IMR-90 (cell line): ENCODE results near the gene EXOC2. TPM values are rescaled to one million over a fixed set of nuclear protein-coding genes. Genes with fewer than 3 reads are reported as not detected.

Experiments
- ATAC-seq: fragments of 200-7000 bp; cut with Tn5 transposase; 2 replicates; pipeline ENCODE4 v1.9.1; 2020; ENCODE audit warnings: low read depth, mild to moderate bottlenecking, moderate library complexity
- BruUV-seq: library from RNA; stranded (reverse); fragments of 400-500 nt; replicated peaks from 2 replicates; lab custom pipeline; 2021; lab: Mats Ljungman, UMichigan
- CTCF ChIA-PET: fragments of 300-600 bp; formaldehyde crosslinking; extraction: SDS; loops from one replicate; lab custom pipeline; 2021; ENCODE audit warnings: antibody characterized with exemption; lab: Yijun Ruan, JAX
- POLR2A ChIA-PET: fragments of 300-600 bp; sonication (Branson Sonifier 250); formaldehyde crosslinking; loops from one replicate; lab custom pipeline; 2022; ENCODE audit warnings: antibody characterized with exemption; ENCODE audit not compliant: unreplicated experiment; lab: Charles Lee
- DNase-seq: peaks from one replicate; pipeline ENCODE4 v3.0.0; 2013
- H2AFZ ChIP-seq: replicated peaks from 2 replicates; pipeline ENCODE3; 2013; ENCODE audit warnings: low read length, mild to moderate bottlenecking; ENCODE audit not compliant: poor library complexity
- H2AK5ac ChIP-seq: 2 replicates; pipeline ENCODE4 v1.6.1; 2013; ENCODE audit warnings: low read depth, low read length, inconsistent platforms
- H2AK9ac ChIP-seq: replicated peaks from 2 replicates; pipeline ENCODE3; 2013; ENCODE audit warnings: mild to moderate bottlenecking, low read depth, low read length, moderate library complexity; ENCODE audit not compliant: poor library complexity
- H2BK120ac ChIP-seq: 2 replicates; pipeline ENCODE4 v1.6.1; 2013; ENCODE audit warnings: low read depth, low read length, inconsistent platforms
- H2BK15ac ChIP-seq: 3 replicates; pipeline ENCODE4 v1.6.1; 2013; ENCODE audit warnings: low read depth, low read length, inconsistent platforms
- H2BK20ac ChIP-seq: 2 replicates; pipeline ENCODE4 v1.6.1; 2013; ENCODE audit warnings: low read depth, mild to moderate bottlenecking, inconsistent platforms, low read length, moderate library complexity
- H2BK5ac ChIP-seq: 2 replicates; pipeline ENCODE4 v1.6.1; 2013; ENCODE audit warnings: mild to moderate bottlenecking, low read depth, low read length, inconsistent platforms; ENCODE audit not compliant: poor library complexity, severe bottlenecking
- H3K14ac ChIP-seq: replicated peaks from 2 replicates; pipeline ENCODE4 v1.6.1; 2013; ENCODE audit warnings: low read depth, low read length, inconsistent platforms
- H3K18ac ChIP-seq: 2 replicates; pipeline ENCODE4 v1.6.1; 2013; ENCODE audit warnings: low read depth, low read length, control low read depth
- H3K23ac ChIP-seq: 2 replicates; pipeline ENCODE4 v1.6.1; 2013; ENCODE audit warnings: low read depth, low read length, inconsistent platforms
- H3K27ac ChIP-seq: 2 replicates; pipeline ENCODE4 v1.5.1; 2013; ENCODE audit warnings: mild to moderate bottlenecking, control low read depth, low read length; ENCODE audit not compliant: insufficient read depth
- H3K27me3 ChIP-seq: 2 replicates; pipeline ENCODE4 v1.6.1; 2013; ENCODE audit warnings: low read length; ENCODE audit not compliant: control insufficient read depth, insufficient read depth
- H3K36me3 ChIP-seq: 2 replicates; pipeline ENCODE4 v1.6.1; 2013; ENCODE audit warnings: low read length, mixed read lengths; ENCODE audit not compliant: control insufficient read depth, insufficient read depth
- H3K4ac ChIP-seq: 2 replicates; pipeline ENCODE4 v1.6.1; 2013; ENCODE audit warnings: low read depth, low read length, inconsistent platforms
- H3K4me1 ChIP-seq: 2 replicates; pipeline ENCODE4 v1.6.1; 2013; ENCODE audit warnings: low read length, mixed read lengths; ENCODE audit not compliant: control insufficient read depth, insufficient read depth
- H3K4me2 ChIP-seq: 2 replicates; pipeline ENCODE4 v1.6.1; 2013; ENCODE audit warnings: low read depth, mild to moderate bottlenecking, control low read depth, low read length, moderate library complexity
- H3K4me3 ChIP-seq: 2 replicates; pipeline ENCODE4 v1.5.1; 2013; ENCODE audit warnings: low read depth, mild to moderate bottlenecking, control low read depth, low read length, moderate library complexity; ENCODE audit not compliant: insufficient read depth
- H3K56ac ChIP-seq: 2 replicates; pipeline ENCODE4 v1.6.1; 2013; ENCODE audit warnings: low read length, inconsistent platforms; ENCODE audit not compliant: insufficient read depth; ENCODE audit errors: extremely low read depth
- H3K79me1 ChIP-seq, 2 experiments: 2 replicates each; pipeline ENCODE4 v1.6.1; 2013; ENCODE audit warnings: low read length in 2 of 2, inconsistent platforms in 1 of 2, low read depth in 1 of 2
- H3K9ac ChIP-seq: 2 replicates; pipeline ENCODE4 v1.6.1; 2013; ENCODE audit warnings: low read depth, low read length, control low read depth
- H3K9me1 ChIP-seq: 2 replicates; pipeline ENCODE4 v1.6.1; 2013; ENCODE audit warnings: low read length, inconsistent platforms; ENCODE audit not compliant: insufficient read depth
- H3K9me3 ChIP-seq: 2 replicates; pipeline ENCODE4 v1.6.1; 2013; ENCODE audit warnings: low read length; ENCODE audit not compliant: control insufficient read depth, insufficient read depth
- H4K20me1 ChIP-seq: 2 replicates; pipeline ENCODE4 v1.6.1; 2013; ENCODE audit warnings: low read length, inconsistent platforms; ENCODE audit not compliant: insufficient read depth
- H4K5ac ChIP-seq: 2 replicates; pipeline ENCODE4 v1.6.1; 2013; ENCODE audit warnings: mild to moderate bottlenecking, low read depth, low read length, control low read depth
- H4K8ac ChIP-seq, 2 experiments: 2 replicates each; pipeline ENCODE4 v1.6.1; 2013; ENCODE audit warnings: low read depth in 2 of 2, low read length in 2 of 2, control low read depth in 1 of 2, inconsistent platforms in 1 of 2
- H4K91ac ChIP-seq: 2 replicates; pipeline ENCODE4 v1.6.1; 2013; ENCODE audit warnings: low read depth, low read length, inconsistent platforms; ENCODE audit not compliant: insufficient read depth
- BHLHE40 ChIP-seq: fragments of 150-350 bp; IDR thresholded peaks from 2 replicates; pipeline ENCODE4 v1.6.1; 2016; ENCODE audit warnings: mild to moderate bottlenecking, low read depth, low read length
- MAZ ChIP-seq: IDR thresholded peaks from 2 replicates; pipeline ENCODE4 v1.6.1; 2012; ENCODE audit warnings: low read depth, mild to moderate bottlenecking, low read length, improper control_type of control experiment, moderate library complexity, borderline replicate concordance
- RCOR1 ChIP-seq: IDR thresholded peaks from 2 replicates; pipeline ENCODE4 v1.6.1; 2012; ENCODE audit warnings: mild to moderate bottlenecking, low read length, improper control_type of control experiment; ENCODE audit not compliant: insufficient replicate concordance
- RFX5 ChIP-seq: IDR thresholded peaks from 2 replicates; pipeline ENCODE4 v1.8.0; 2012; ENCODE audit warnings: low read depth, mild to moderate bottlenecking, low read length, moderate library complexity
- WGBS, 2 experiments: methylation state at CpG; one replicate each; pipeline versions ENCODE4 v1.1.5 to v1.1.7; 2013; ENCODE audit warnings: missing lambda C conversion rate in 2 of 2; ENCODE audit not compliant: insufficient read length in 1 of 2; ENCODE audit errors: extremely low coverage in 2 of 2; 5-methylcytosine and 5-hydroxymethylcytosine counted together
- dilution Hi-C: fragments of 300-500 bp; cut with HindIII; formaldehyde crosslinking; loops from one replicate; pipeline ENCODE4 v1.14.3; 2018; ENCODE audit warnings: low sequenced_read_pairs; ENCODE audit not compliant: unreplicated experiment
- in situ Hi-C: fragments of 300-500 bp; cut with MboI; formaldehyde crosslinking; loops from 3 replicates; pipeline ENCODE4 v1.14.3; 2019; ENCODE audit warnings: low sequenced_read_pairs, inconsistent platforms, mixed read lengths
- intact Hi-C: fragments of 100-400 bp; cut with micrococcal nuclease; formaldehyde crosslinking; loops from 2 replicates; pipeline ENCODE4 v1.10.0; 2022
- polyA plus RNA-seq, 3 experiments: library from polyadenylated mRNA; depleted of rRNA; stranded (reverse); fragments of >200 nt; gene quantifications; 2 replicates each; pipeline ENCODE4 v1.2.3, GENCODE V29; 2012; ENCODE audit warnings: low replicate concordance in 1 of 3
- total RNA-seq: library from RNA; depleted of rRNA; stranded (reverse); fragments of >200 nt; gene quantifications from 2 replicates; pipeline ENCODE4 v1.2.3, GENCODE V29; 2012

Gene EXOC2
- total and polyA plus RNA-seq, 2 of the 4 experiments (the other 2 are of a cell fraction): 13.1 to 37.3 TPM

DNA sequence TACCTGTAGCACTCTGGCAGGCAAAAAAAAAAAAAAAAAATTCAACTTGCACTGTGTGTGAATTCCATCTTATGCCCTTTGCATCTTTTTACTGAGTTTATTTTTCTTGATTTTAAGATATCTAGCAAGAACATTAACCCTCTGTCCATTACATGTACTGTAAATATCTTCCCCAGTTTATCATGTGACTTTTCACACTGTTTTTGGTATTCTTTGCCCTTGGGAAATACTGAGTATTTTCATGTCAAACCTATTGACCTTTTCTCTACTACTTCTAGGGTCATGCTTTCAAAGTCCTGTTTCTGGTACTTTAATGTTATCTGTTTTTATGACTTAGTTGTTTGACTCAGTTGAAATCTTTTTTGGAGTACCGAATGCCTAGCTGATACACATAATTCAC lies 35.2 kb downstream of the EXOC2 start:
- no peaks in the 10 kb centered on the region for H3K9me1 ChIP-seq
- no peak overlapping the region for H3K14ac ChIP-seq
- ChIA-PET CTCF (no interaction called here), POLR2A (no interaction called here)
- H2BK120ac ChIP-seq: no peak overlapping the region
- no peak overlapping the region for H3K4me2 ChIP-seq
- ATAC-seq (no peak), DNase-seq (no peak)
- intact Hi-C loops (no loop called here), dilution Hi-C loops (no loop called here), in situ Hi-C loops (no loop called here)
- no CpG with 5 or more reads among the region's 1 CpG for WGBS, 2 experiments
- no peaks in the 10 kb centered on the region for H3K27me3 ChIP-seq
- no peak overlapping the region for H4K8ac ChIP-seq
- TF ChIP-seq RCOR1: no peak
- no peak for TF ChIP-seq RFX5
- no peak for TF ChIP-seq BHLHE40
- no peak for TF ChIP-seq MAZ
- no peak overlapping the region for H3K27ac ChIP-seq
- no peak overlapping the region for H3K4ac ChIP-seq
- peaks cover 16% of the 10 kb centered on the region; the same call in 1 of the 2 replicates for H4K20me1 ChIP-seq
- no peak overlapping the region for H3K9ac ChIP-seq
- H3K79me1 ChIP-seq: peaks cover 22 to 59% of the 10 kb centered on the region in 2 experiments
- H2BK20ac ChIP-seq: no peak overlapping the region
- H2AK9ac ChIP-seq: no peak overlapping the region
- no peak overlapping the region for H2AK5ac ChIP-seq
- H4K91ac ChIP-seq: no peak overlapping the region
- H3K36me3 ChIP-seq: peaks cover 7% of the 10 kb centered on the region; the same call in 1 of the 2 replicates
- no peak overlapping the region for H3K18ac ChIP-seq
- no TSS peak for BruUV-seq
- peak overlapping the region; percentile 35 for H2BK5ac ChIP-seq
- no peak overlapping the region for H4K5ac ChIP-seq
- 0 out of 3 replicates have a peak overlapping the region, but pooled peaks have one; percentile 17 for H2BK15ac ChIP-seq
- no peak overlapping the region for H3K4me3 ChIP-seq
- no peak overlapping the region for H3K23ac ChIP-seq
- H3K9me3 ChIP-seq: no peaks in the 10 kb centered on the region
- peaks cover 3% of the 10 kb centered on the region for H3K4me1 ChIP-seq
- H3K56ac ChIP-seq: no peak overlapping the region
- H2AFZ ChIP-seq: no peak overlapping the region
